Measurements from ENCODE around the gene DEFB113. TPM values are rescaled to one million over a fixed set of nuclear protein-coding genes. Genes with fewer than 3 reads are reported as not detected.

DEFB113 gene
- total RNA-seq, 1 donor from 2014 or later = not detected

DNA sequence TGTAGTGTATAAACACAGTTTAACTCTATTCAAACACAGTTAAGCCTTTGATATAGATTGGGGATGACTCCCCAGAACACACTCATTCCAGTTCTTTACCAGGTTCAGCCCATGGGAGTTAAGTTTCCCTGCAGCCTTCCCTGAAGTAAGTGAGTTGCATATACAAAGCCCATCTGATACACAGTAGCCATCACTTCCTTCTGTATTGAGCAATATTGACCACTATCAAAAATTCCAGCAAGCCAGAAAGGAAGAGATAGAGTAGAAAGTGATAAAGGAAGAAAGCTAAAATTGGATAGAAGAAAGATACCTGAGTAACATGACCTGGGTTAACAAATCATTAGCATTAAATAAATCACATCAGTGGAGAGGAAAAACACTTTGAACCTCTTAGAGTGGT, 40.1 kb downstream of the DEFB113 start:
- DNase-seq (ENCODE audit: low read depth, low spot score) = no peak
- H3K4me3 Mint-ChIP-seq = no peak overlapping the region
- no peaks in the 10 kb centered on the region for H3K27me3 Mint-ChIP-seq (ENCODE audit: low read depth)
- no peaks in the 10 kb centered on the region for H3K36me3 Mint-ChIP-seq (ENCODE audit: low read depth)
- H3K27ac Mint-ChIP-seq (ENCODE audit: unreplicated experiment) = no peak overlapping the region
- no peaks in the 10 kb centered on the region for H3K4me1 Mint-ChIP-seq
- TF ChIP-seq, protein P1, sequence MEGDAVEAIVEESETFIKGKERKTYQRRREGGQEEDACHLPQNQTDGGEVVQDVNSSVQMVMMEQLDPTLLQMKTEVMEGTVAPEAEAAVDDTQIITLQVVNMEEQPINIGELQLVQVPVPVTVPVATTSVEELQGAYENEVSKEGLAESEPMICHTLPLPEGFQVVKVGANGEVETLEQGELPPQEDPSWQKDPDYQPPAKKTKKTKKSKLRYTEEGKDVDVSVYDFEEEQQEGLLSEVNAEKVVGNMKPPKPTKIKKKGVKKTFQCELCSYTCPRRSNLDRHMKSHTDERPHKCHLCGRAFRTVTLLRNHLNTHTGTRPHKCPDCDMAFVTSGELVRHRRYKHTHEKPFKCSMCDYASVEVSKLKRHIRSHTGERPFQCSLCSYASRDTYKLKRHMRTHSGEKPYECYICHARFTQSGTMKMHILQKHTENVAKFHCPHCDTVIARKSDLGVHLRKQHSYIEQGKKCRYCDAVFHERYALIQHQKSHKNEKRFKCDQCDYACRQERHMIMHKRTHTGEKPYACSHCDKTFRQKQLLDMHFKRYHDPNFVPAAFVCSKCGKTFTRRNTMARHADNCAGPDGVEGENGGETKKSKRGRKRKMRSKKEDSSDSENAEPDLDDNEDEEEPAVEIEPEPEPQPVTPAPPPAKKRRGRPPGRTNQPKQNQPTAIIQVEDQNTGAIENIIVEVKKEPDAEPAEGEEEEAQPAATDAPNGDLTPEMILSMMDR (conservative IDR thresholded peaks at IDR 0.05) = no peak
- H3K9me3 Mint-ChIP-seq = no peaks in the 10 kb centered on the region

DNA sequence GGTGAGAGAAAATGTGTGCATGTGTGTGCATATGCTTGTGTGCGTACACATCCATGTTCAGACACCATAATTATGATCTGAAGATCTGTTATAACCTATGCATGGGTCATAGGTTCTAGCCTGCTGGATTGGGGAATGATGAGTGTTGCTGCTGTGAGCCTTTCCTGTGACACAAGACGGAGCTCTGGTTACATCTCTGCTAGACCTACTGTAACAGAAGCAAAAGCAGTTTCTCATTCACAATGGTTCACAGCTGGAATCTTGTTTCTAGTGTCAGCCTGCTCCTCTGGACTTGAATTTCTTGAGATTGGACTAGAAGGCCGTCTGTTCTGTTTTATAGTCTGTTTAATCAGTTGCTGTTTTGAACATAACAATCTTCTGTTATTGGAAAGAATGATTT, 45.6 kb downstream of the DEFB113 start:
- Mint-ChIP-seq H3K36me3 (ENCODE audit: low read depth) (no peaks in the 10 kb centered on the region), H3K4me1 (no peaks in the 10 kb centered on the region), H3K4me3 (no peak overlapping the region), H3K27me3 (ENCODE audit: low read depth) (no peaks in the 10 kb centered on the region), H3K27ac (ENCODE audit: unreplicated experiment) (no peak overlapping the region), H3K9me3 (no peaks in the 10 kb centered on the region)
- TF ChIP-seq, protein P1 (conservative IDR thresholded peaks at IDR 0.05) = no peak
- DNase-seq (ENCODE audit: low read depth, low spot score) = no peak

DNA sequence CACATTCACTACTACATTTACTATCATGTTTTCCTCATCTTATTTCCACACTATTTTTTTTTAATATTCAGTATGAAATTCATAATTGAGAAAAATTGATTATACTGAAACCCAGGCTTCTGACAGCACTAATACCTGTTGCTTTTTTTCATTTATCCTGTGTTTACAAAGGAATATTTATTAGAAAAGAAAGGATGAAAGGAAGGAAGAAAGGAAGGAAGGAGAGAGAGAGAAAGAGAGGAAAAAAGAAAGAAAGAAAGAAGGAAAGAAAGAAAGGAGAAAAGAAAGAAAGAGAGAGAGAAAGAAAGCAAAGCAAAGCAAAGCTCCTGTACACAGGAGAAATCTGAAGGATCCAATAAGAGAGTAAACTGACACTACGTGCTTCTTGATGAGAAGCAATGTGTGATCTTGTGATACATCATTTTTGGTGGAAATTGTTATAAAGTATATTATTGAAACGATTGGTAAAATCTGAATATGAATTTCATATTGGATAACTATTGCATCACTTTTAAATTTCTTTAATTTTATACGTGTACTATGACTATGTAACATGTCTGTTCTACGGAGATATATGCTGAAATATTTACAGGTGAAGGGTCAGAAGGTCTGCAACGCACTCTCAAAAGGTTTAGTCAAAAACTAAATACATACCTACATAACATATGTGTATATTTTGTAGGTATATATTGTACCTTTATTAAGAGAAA, 49.3 kb downstream of the DEFB113 start:
- H3K27me3 Mint-ChIP-seq (ENCODE audit: low read depth) = no peaks in the 10 kb centered on the region
- no peak overlapping the region for H3K4me3 Mint-ChIP-seq
- no peak for DNase-seq (ENCODE audit: low read depth, low spot score)
- no peaks in the 10 kb centered on the region for H3K9me3 Mint-ChIP-seq
- no peak overlapping the region for H3K27ac Mint-ChIP-seq (ENCODE audit: unreplicated experiment)
- no peaks in the 10 kb centered on the region for H3K36me3 Mint-ChIP-seq (ENCODE audit: low read depth)
- H3K4me1 Mint-ChIP-seq = peaks cover 7% of the 10 kb centered on the region
- TF ChIP-seq, protein P1 (conservative IDR thresholded peaks at IDR 0.05) = no peak

DNA sequence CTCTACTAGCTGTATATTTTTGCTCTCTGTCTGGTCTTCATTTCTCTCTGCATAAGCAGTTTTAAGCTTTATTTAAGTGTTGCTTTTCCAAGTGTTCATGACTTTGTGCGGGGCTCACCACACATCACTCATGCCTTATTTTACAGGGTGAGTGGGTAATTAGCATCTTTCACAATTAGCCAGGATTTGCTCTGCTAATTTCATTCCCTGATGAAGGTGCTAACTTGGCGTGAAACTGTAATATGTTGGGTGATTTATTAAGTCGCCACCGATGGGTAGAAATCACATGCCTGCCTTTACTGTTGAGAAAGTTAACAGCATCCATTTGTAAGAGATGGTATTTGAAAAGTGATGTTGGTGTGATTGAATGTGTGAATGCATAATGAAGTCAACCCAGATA, 50.2 kb downstream of the DEFB113 start:
- Mint-ChIP-seq H3K36me3 (ENCODE audit: low read depth) (no peaks in the 10 kb centered on the region), H3K27ac (ENCODE audit: unreplicated experiment) (no peak overlapping the region), H3K4me3 (no peak overlapping the region), H3K4me1 (peaks cover 16% of the 10 kb centered on the region), H3K9me3 (no peaks in the 10 kb centered on the region), H3K27me3 (ENCODE audit: low read depth) (no peaks in the 10 kb centered on the region)
- TF ChIP-seq, protein P1 (conservative IDR thresholded peaks at IDR 0.05) = no peak
- no peak for DNase-seq (ENCODE audit: low read depth, low spot score)

DNA sequence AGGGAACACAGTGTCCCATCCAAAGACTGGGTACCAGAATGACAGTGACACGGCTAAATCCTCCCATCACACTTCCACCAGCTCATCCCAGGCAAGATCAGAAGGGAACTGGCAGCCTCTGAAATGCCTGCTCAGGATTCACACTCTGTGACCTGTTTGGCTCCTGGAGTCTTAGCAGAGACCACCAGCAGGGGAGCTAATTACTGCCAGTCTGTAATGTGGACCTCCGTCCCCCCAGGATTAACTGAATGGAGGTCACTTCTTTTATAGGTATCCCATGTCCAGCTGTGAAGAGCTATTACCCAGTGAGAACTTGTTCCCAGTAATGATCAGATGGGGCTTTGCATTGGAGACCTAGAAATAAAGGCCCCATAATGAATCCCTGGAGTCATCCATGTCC, 50.6 kb downstream of the DEFB113 start:
- TF ChIP-seq, protein P1 (conservative IDR thresholded peaks at IDR 0.05) = no peak
- H3K9me3 Mint-ChIP-seq = no peaks in the 10 kb centered on the region
- peaks cover 20% of the 10 kb centered on the region for H3K4me1 Mint-ChIP-seq
- DNase-seq (ENCODE audit: low read depth, low spot score) = no peak
- no peaks in the 10 kb centered on the region for H3K36me3 Mint-ChIP-seq (ENCODE audit: low read depth)
- no peak overlapping the region for H3K4me3 Mint-ChIP-seq
- no peaks in the 10 kb centered on the region for H3K27me3 Mint-ChIP-seq (ENCODE audit: low read depth)
- no peak overlapping the region for H3K27ac Mint-ChIP-seq (ENCODE audit: unreplicated experiment)

Other genes starting within 250 kb of the DEFB113 start
- gene CRISP3, start 225.2 kb downstream of the DEFB113 start, total RNA-seq = not detected in 2 replicates
- not detected in 2 replicates for gene PGK2, start 182.3 kb downstream of the DEFB113 start, total RNA-seq
- not detected in 2 replicates for gene CRISP1, start 103.1 kb downstream of the DEFB113 start, total RNA-seq
- gene DEFB114, start 5.5 kb downstream of the DEFB113 start, total RNA-seq = not detected in 2 replicates
- not detected in 2 replicates for gene DEFB110, start 52.4 kb upstream of the DEFB113 start, total RNA-seq
- not detected in 2 replicates for gene DEFB112, start 80.3 kb upstream of the DEFB113 start, total RNA-seq

Measured in neural crest cell (in vitro differentiated cells).